GM21515 (cell line): ENCODE data around the gene TMEM207.

Experiments
- ATAC-seq: cut with Tn5 transposase; IDR thresholded peaks from one replicate; pipeline ENCODE4 v1.9.1; 2021; ENCODE audit not compliant: unreplicated experiment

The TMEM207 gene

GRCh38 chr3:190387578-190388213 lies 62.0 kb downstream of the TMEM207 start, which contains the start of gene CLDN16:
CLDN16 (plus strand) TSS chr3:190388163; CDS start chr3:190388330, 167 bp downstream.
- no peak for ATAC-seq

- no peak for ATAC-seq
Measured at GRCh38 chr3:190385731-190386688, 63.7 kb downstream of the TMEM207 start.

- ATAC-seq = peak; percentile 92
Measured at GRCh38 chr3:190384309-190384756, 65.4 kb downstream of the TMEM207 start.

- no peak for ATAC-seq
Measured at GRCh38 chr3:190382082-190382481, 67.6 kb downstream of the TMEM207 start.

- ATAC-seq = no peak
Measured at GRCh38 chr3:190381441-190381840, 68.3 kb downstream of the TMEM207 start.

- ATAC-seq = no peak
Measured at GRCh38 chr3:190380184-190380583, 69.5 kb downstream of the TMEM207 start.
